HEK293 (cell line): ENCODE data around the gene GTF3C1.

ENCODE experiments used
- CTCF ChIA-PET: fragments of 350-600 bp; formaldehyde crosslinking; extraction: SDS; loops from one replicate; lab custom pipeline; 2021; ENCODE audit warnings: antibody characterized with exemption; lab: Yijun Ruan, JAX
- POLR2A ChIA-PET: fragments of 300-600 bp; formaldehyde crosslinking; extraction: SDS; loops from one replicate; lab custom pipeline; 2020; ENCODE audit warnings: antibody characterized with exemption, inconsistent platforms; lab: Yijun Ruan, JAX
- H3K27ac ChIP-seq: fragments of 200-500 bp; sonication (Bioruptor generic); 2 replicates; pipeline ENCODE4 v1.5.1; 2014; ENCODE audit warnings: low read depth, low read length, control low read depth, inconsistent platforms; ENCODE audit errors: extremely low read depth
- H3K36me3 ChIP-seq, 2 experiments: fragments of 200-500 bp in 1 of 2; sonication (Bioruptor generic) in 1 of 2; 1 replicate in 1 of 2; 2 replicates in 1 of 2; pipeline ENCODE4 v1.5.1; 2014 to 2017; ENCODE audit warnings: inconsistent platforms in 2 of 2, low read length in 2 of 2; ENCODE audit not compliant: control insufficient read depth in 2 of 2, insufficient read depth in 1 of 2
- H3K4me1 ChIP-seq: fragments of 200-500 bp; sonication (Bioruptor generic); 2 replicates; pipeline ENCODE4 v1.5.1; 2014; ENCODE audit warnings: mild to moderate bottlenecking, low read length, inconsistent platforms; ENCODE audit not compliant: control insufficient read depth, insufficient read depth
- H3K4me3 ChIP-seq: 2 replicates; pipeline ENCODE4 v1.5.1; 2011; ENCODE audit warnings: low read depth, mild to moderate bottlenecking, control low read depth, low read length, moderate library complexity
- H3K9me3 ChIP-seq: fragments of 200-500 bp; sonication (Bioruptor generic); 2 replicates; pipeline ENCODE4 v1.5.1; 2014; ENCODE audit warnings: low read depth, low read length, inconsistent platforms; ENCODE audit not compliant: control insufficient read depth, insufficient read depth
- BCL6B ChIP-seq: fragments of 450-650 bp; formaldehyde crosslinking; IDR thresholded peaks from 2 replicates; pipeline ENCODE4 v1.5.1; 2017; ENCODE audit warnings: missing biosample characterization, missing genetic modification characterization
- FEZF1 ChIP-seq: fragments of 450-650 bp; formaldehyde crosslinking; IDR thresholded peaks from 2 replicates; pipeline ENCODE4 v1.5.1; 2016; ENCODE audit warnings: missing biosample characterization, missing genetic modification characterization
- GLIS2 ChIP-seq: fragments of 450-650 bp; formaldehyde crosslinking; IDR thresholded peaks from 2 replicates; pipeline ENCODE4 v1.5.1; 2016; ENCODE audit warnings: missing biosample characterization, missing genetic modification characterization
- KLF1 ChIP-seq: fragments of 450-650 bp; formaldehyde crosslinking; IDR thresholded peaks from 2 replicates; pipeline ENCODE4 v1.5.1; 2016; ENCODE audit warnings: missing biosample characterization, missing genetic modification characterization
- KLF16 ChIP-seq: fragments of 450-650 bp; formaldehyde crosslinking; IDR thresholded peaks from 2 replicates; pipeline ENCODE4 v1.5.1; 2017; ENCODE audit warnings: missing biosample characterization, missing genetic modification characterization
- ZBTB10 ChIP-seq: fragments of 450-650 bp; formaldehyde crosslinking; IDR thresholded peaks from 2 replicates; pipeline ENCODE4 v1.5.1; 2016; ENCODE audit warnings: missing biosample characterization, missing genetic modification characterization
- ZFP3 ChIP-seq: fragments of 450-650 bp; formaldehyde crosslinking; IDR thresholded peaks from 2 replicates; pipeline ENCODE4 v1.5.1; 2016; ENCODE audit warnings: low read depth, missing biosample characterization, missing genetic modification characterization
- ZNF184 ChIP-seq: fragments of 450-650 bp; IDR thresholded peaks from 2 replicates; pipeline ENCODE4 v1.5.1; 2018; ENCODE audit warnings: missing biosample characterization, mild to moderate bottlenecking, missing genetic modification characterization
- ZNF23 ChIP-seq: fragments of 450-650 bp; formaldehyde crosslinking; IDR thresholded peaks from 2 replicates; pipeline ENCODE4 v1.5.1; 2016; ENCODE audit warnings: missing biosample characterization, missing genetic modification characterization, borderline replicate concordance
- ZNF239 ChIP-seq: fragments of 450-650 bp; formaldehyde crosslinking; IDR thresholded peaks from 2 replicates; pipeline ENCODE4 v1.5.1; 2016; ENCODE audit warnings: missing biosample characterization, missing genetic modification characterization
- ZNF362 ChIP-seq: fragments of 450-650 bp; formaldehyde crosslinking; IDR thresholded peaks from 2 replicates; pipeline ENCODE4 v1.5.1; 2016; ENCODE audit warnings: missing biosample characterization, missing genetic modification characterization
- ZNF416 ChIP-seq: fragments of 450-650 bp; formaldehyde crosslinking; IDR thresholded peaks from 2 replicates; pipeline ENCODE4 v1.5.1; 2016; ENCODE audit warnings: missing biosample characterization, missing genetic modification characterization
- ZNF488 ChIP-seq: fragments of 450-650 bp; formaldehyde crosslinking; IDR thresholded peaks from 2 replicates; pipeline ENCODE4 v1.5.1; 2016; ENCODE audit warnings: missing biosample characterization, missing genetic modification characterization
- ZNF544 ChIP-seq: fragments of 450-650 bp; formaldehyde crosslinking; IDR thresholded peaks from 2 replicates; pipeline ENCODE4 v1.5.0; 2017; ENCODE audit warnings: missing biosample characterization, missing genetic modification characterization
- ZNF660 ChIP-seq: fragments of 450-650 bp; IDR thresholded peaks from 2 replicates; pipeline ENCODE4 v1.5.1; 2018; ENCODE audit warnings: missing biosample characterization, mild to moderate bottlenecking, missing genetic modification characterization
- ZSCAN5A ChIP-seq: fragments of 450-650 bp; formaldehyde crosslinking; IDR thresholded peaks from 2 replicates; pipeline ENCODE4 v1.5.1; 2016; ENCODE audit warnings: missing biosample characterization, missing genetic modification characterization

The GTF3C1 gene

GRCh38 chr16:27528294-27528693 lies 21.4 kb downstream of the GTF3C1 start (continued):
- TF ChIP-seq ZNF362 (tag by site-specific recombination) (no peak), ZSCAN5A (tag by site-specific recombination) (no peak), ZNF488 (tag by site-specific recombination) (no peak), ZBTB10 (tag by site-specific recombination) (no peak)

GRCh38 chr16:27526180-27526579 lies 23.5 kb downstream of the GTF3C1 start:
- Histone ChIP-seq H3K9me3 (no peaks in the 10 kb centered on the region), H3K27ac (no peak overlapping the region), H3K4me3 (no peak overlapping the region), H3K36me3 (peaks cover 25 to 95% of the 10 kb centered on the region in 2 experiments; a peak in 2 of 3 replicates), H3K4me1 (no peaks in the 10 kb centered on the region)
- POLR2A ChIA-PET = interaction anchor here (1.6 kb wide), 1 partner anchor 24 kb away, joined by 5 read pairs; the partner anchor contains the start of genes GTF3C1 and KATNIP
- CTCF ChIA-PET = interaction anchor here (1.9 kb wide), 1 partner anchor 10 kb away, joined by 11 read pairs; no protein-coding TSS in a partner anchor
- TF ChIP-seq ZNF544 (tag by site-specific recombination) = peak; percentile 68; the same call in 1 of the 2 replicates
- TF ChIP-seq FEZF1 = no peak
- 0 out of 2 replicates have a peak, but pooled peaks have one; percentile 23 for TF ChIP-seq ZNF660 (tag by site-specific recombination)
- peak; percentile 22; the same call in 1 of the 2 replicates for TF ChIP-seq ZNF184 (tag by site-specific recombination)
- peak; percentile 33; the same call in 1 of the 2 replicates for TF ChIP-seq BCL6B (tag by site-specific recombination)

GRCh38 chr16:27522173-27522707 lies 27.5 kb downstream of the GTF3C1 start:
- POLR2A ChIA-PET = no interaction called here
- TF ChIP-seq GLIS2 (tag by site-specific recombination) (no peak), KLF16 (no peak), ZNF239 (no peak), ZNF544 (tag by site-specific recombination) (no peak), KLF1 (no peak), ZFP3 (no peak), ZNF416 (tag by site-specific recombination) (no peak), ZNF23 (no peak)
- H3K4me3 ChIP-seq = no peak overlapping the region

More at GRCh38 chr16:27522173-27522707, 27.5 kb downstream of the GTF3C1 start:
- H3K36me3 ChIP-seq = peaks cover 7 to 92% of the 10 kb centered on the region in 2 experiments; a peak in 2 of 3 replicates
- no peaks in the 10 kb centered on the region for H3K4me1 ChIP-seq
- no peak overlapping the region for H3K27ac ChIP-seq
- CTCF ChIA-PET = interaction anchor here (0.5 to 0.8 kb wide), 4 partner anchors 76 to 1161 kb away, joined by 3 to 4 read pairs (median 3); no protein-coding TSS in a partner anchor
- H3K9me3 ChIP-seq = no peaks in the 10 kb centered on the region
